ENCODE measurements around the gene TMEM26.

GRCh38 chr10:61486738-61487396 lies 33.7 kb upstream of the TMEM26 start:
- TF ChIP-seq GATA2 (IDR thresholded peaks at IDR 0.05; ENCODE audit: low read depth, low read length) (no peak), GATA3 (IDR thresholded peaks at IDR 0.05; ENCODE audit: low read depth, low read length) (no peak)
